ENCODE results near the gene PSME3.

DNA sequence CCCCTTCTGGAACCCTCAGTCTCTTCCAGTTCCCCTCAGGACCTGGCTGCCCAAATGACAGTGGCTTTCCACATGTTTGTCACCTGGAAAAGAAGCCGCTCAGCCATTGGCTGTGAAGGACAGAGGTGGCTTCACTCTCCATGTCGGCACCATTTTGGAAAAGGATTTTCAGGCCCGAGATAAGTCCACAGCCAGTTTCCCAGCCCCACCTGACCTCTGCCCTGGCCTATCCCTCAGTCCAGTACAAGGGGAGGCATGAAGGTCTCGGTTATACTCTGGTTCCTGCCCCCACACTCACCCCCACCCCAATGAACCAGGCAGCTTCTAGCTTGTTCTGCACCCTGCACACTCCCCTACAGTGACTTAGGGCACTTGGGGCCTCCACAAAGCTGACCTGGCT is 33.0 kb downstream of the PSME3 start:
- TF ChIP-seq CTCF (IDR thresholded peaks at IDR 0.05) (no peak), TEAD4 (IDR thresholded peaks at IDR 0.05; ENCODE audit: borderline replicate concordance, insufficient read depth) (no peak), REST (IDR thresholded peaks at IDR 0.05; ENCODE audit: low read depth, low read length) (no peak), SIN3A (IDR thresholded peaks at IDR 0.05; ENCODE audit: borderline replicate concordance, low read depth, low read length) (no peak), JUND (IDR thresholded peaks at IDR 0.05) (no peak), EZH2phosphoT487 (IDR thresholded peaks at IDR 0.05; ENCODE audit: borderline replicate concordance, low read depth) (no peak), EP300 (IDR thresholded peaks at IDR 0.05; ENCODE audit: borderline replicate concordance in 1 of 2, low read depth in 1 of 2, low read length in 1 of 2) (no peak), SMC3 (IDR thresholded peaks at IDR 0.05; ENCODE audit: low read depth, low read length) (no peak), POLR2AphosphoS5 (IDR thresholded peaks at IDR 0.05; ENCODE audit: low read depth, low read length) (no peak)
- TF ChIP-seq, protein P1, sequence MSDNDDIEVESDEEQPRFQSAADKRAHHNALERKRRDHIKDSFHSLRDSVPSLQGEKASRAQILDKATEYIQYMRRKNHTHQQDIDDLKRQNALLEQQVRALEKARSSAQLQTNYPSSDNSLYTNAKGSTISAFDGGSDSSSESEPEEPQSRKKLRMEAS (IDR thresholded peaks at IDR 0.05; ENCODE audit: low read depth) = no peak
